GM03348 (cell line): ENCODE results near the gene SNAPIN.
A peak's percentile ranks its signal among the peaks of the same experiment; 100 is the strongest.
"Not testable (repeated sequence)": the region's sequence is repeated elsewhere in the genome, so short reads cannot be mapped to it uniquely, and the experiment has no call there.

Experiments
- DNase-seq: peaks from one replicate; pipeline ENCODE4 v3.0.0; 2012; ENCODE audit warnings: low spot score

SNAPIN gene

DNA sequence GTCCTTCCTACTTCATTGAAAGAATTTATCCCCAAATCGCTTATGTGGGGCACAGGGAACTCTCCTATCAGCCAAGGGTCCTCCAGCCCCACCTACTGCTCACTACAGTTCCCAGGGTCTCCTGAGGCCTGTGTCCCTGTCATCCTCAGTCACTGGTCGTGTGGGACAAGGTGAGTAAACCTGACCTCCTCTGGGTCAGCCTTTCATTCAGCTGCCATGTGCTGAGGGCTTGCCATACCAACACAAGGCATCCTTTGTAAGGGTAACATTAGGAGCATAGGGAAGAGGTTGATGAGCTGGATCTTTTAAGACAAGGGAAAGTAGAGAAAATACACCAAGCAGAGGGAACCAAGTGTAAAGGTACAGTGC is 11.2 kb upstream of the SNAPIN start:
- DNase-seq = no peak

DNA sequence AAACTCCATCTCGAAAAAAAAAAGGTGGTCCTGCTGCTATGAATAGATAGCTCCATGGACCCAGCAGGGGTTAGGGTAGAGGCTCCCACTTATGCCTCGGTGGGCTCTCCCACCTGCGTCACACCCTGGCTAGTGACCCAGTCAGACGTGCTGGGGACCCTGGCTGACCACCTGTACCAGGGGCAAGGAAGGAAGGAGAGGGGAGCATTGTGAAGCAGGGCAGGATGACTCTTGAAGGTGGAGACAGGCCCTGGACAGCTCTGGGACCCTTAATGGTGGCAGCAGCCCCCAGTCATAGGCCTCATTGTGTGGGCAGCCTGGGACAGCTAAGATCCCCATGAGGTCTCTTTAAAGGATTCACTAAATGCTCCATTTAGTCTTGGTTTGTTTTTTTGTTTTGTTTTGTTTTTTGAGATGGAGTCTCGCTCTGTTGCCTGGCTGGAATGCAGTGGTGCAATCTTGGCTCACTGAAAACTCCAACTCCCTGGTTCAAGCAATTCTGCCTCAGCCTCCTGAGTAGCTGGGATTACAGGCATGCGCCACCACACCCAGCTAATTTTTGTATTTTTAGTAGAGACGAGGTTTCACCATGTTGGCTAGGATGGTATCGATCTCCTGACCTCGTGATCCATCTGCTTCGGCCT is 10.4 kb upstream of the SNAPIN start:
- DNase-seq = no peak

DNA sequence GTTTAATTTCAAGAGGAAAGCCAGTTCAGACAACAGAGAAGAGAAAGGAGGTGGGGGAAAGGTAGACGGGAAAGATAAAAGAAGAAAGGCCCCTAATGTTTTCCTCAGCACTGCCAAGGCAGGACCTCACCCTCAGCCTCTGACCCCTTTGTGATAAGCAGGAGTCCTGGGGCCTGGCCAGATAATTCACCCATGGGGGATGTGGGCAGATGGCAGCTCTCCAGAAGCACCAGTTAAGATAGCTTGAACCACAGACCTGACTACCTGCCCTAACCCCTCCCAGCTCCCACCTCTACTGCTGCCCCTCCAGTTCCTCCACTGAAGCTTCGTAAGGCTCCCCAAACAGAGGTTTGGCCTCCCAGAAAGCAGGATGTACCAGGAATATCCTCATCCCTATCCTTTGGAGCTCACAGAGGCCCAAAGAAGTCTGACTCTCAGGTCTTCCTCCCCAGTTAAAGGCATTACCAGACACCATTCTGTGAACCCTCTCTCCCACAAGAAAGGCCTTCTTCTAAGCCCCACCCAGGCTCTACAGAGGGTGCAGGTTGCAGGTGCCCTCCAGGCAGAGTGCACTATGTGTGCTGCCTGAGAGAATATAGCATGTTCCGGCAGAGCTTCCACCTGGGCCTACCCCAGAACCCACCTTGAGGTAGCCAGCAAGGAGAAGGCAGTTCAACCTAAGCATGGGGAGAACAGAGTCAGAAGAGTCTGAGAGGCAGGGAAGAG is 9.2 kb upstream of the SNAPIN start:
- no peak for DNase-seq

DNA sequence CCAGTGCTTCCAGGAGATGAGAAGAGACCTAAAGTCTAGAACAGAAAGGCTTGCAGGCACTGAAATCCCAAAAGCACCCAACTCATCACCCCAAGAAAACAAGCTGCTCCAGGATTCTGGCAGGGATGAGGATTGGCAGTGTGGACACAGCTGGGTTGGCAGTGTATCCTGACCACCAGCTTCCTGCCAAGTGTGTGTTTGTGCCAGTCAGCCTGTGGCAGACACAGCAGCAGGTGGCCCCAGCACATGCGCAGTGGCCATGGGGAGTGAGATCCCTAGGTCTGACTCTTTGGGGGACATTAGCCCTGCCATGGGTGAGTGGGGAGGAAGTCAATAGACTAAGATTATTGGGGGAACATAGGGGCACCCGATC is 8.7 kb upstream of the SNAPIN start:
- DNase-seq = no peak

DNA sequence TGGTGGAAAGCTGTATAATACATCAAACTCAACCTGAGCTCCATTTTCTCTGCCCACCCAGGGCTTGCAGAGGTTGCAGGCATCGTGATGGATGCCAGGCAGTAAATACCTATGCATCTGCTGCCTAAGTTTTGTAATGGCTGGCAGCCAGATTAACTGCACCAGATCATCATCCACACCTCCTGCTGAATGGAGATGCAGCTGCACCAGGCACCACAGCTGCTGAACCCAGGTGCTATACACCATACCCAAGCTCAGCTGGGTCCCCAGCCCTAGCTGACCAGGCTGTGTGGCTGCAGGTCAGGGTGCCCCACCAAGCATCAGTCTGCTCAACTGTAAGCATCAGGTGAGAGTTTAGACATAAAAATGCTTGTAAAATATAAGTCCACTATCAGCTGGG is 6.7 kb upstream of the SNAPIN start:
- DNase-seq = no peak

DNA sequence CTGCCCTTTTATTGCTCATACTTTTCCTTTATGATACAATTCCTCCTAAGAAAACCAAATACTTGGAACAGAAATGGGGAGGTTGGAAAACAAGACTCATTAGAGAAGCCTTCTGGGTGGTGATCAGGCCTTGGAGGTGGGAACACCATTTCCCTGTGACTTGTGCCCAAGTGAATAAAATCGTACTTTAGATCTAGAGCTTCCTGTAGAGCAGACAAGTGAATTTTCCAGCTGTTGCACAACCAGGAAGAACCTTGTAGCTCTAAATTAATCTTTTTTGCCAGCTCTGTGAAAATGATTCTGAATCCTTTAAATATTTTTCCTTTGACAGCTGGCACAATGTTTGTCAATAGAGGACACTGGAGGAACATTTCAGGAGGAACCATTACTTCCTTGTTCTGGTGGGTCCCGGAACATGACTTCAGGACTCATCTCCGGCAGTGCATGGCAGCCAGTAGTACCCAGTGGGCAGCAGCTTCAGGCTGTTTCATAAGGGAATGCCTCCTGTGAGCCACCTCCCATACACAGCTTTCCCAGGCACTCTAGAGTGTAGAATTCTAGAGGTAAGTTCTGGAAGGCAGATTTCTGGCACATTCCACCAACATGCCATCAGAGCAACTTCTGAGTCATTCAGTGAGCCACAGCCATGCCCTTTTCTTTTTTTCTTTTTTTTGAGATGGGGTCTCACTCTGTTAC is 5.5 kb upstream of the SNAPIN start:
- peak; percentile 44 for DNase-seq

DNA sequence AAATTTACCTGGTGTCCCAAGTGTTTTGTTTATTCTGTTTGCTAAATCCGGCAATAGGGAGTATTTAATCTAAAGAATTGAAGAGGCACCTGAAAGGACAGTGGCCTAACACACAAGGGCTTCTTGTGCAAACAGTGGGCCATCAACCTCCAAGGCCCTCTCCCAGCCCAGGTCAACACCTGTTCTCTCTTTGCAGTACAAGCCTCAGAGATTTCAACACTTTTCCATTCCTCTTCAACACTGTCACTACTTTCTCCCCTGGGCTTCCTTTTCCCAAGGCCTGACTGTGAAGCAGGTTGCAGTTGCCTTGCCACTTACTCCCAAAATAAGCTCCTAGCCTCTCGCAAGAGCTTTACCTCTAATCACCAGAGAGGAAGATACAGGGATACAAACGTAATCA is 3.2 kb upstream of the SNAPIN start:
- no peak for DNase-seq

DNA sequence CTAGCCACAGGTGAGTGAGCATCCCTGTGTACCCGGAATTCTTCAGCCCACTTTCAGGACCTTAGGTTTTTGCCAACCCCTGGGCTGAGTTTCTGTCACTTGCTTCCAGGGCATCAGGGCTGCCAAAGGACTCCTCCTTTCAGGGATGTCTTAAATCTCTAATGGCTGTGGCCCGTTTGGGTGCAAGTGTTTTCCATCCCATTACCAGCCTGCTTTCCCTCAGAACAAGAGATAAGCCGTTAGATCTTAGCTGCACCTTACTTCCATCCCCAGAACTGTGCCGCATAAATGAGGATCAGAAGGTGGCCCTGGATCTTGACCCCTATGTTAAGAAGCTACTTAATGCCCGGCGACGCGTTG is 652 bp downstream of the SNAPIN start:
- DNase-seq = no peak

DNA sequence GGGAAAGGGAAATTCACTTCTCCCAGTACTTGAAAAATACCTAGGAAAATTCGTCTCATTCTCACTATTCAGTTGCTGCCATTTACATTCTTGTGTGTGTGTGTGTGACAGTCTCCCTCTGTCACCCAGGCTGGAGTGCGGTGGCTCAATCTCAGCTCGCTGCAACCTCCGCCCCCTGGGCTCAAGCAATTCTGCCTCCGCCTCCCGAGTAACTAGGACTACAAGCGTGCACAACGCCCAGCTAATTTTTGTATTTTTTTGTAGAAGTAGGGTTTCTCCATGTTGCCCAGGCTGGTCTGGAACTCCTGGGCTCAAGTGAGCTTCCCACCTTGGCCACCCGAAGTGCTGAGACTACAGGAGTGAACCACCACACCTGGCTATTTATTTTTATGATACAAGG is 1.2 kb downstream of the SNAPIN start:
- no peak for DNase-seq

DNA sequence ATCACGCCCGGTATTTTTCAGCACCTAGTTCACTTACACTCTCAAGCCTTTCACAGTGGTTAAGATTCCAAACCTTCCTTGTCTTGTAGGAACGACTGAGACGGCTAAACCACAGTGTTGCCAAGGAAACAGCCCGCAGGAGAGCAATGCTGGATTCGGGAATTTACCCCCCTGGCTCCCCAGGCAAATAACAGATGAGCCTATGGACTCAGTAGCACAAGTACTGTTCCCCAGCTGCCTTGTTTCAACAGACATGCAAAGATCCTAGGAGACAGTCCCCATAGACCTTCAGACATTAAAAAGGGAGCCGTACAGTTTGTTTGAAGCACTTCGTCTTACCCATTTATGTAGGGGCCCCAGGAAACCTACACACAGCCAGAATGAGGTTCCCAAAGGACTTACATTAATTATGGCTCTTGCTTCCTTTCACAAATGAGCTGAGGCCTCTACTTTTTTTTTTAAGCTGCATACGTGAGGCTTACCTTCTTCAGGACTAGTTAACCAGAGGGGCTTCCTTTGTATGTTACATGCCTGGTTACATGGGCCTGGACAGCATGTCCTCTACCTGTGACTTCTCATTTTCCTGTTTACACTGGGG is 2.7 kb downstream of the SNAPIN start:
- DNase-seq = no peak

DNA sequence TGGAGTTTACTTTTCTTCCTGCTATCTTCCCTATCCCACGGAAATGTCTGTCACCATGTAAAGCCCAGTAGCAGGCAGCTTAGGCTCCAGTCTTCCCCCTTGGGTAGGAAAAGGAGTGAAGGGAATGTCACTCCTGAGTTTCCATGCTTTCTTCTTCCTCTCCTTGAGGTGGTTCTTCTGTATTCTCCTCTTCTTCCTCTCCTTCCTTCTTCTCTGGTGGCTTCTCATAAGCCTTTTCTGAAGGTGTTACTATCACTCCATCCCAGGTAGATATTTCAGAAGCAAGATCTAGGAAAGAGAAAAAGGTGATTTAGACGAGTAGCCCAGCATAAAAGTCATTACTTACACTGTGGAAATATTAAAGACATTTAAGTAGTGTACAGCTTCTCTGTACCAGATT is 3.8 kb downstream of the SNAPIN start:
- no peak for DNase-seq

DNA sequence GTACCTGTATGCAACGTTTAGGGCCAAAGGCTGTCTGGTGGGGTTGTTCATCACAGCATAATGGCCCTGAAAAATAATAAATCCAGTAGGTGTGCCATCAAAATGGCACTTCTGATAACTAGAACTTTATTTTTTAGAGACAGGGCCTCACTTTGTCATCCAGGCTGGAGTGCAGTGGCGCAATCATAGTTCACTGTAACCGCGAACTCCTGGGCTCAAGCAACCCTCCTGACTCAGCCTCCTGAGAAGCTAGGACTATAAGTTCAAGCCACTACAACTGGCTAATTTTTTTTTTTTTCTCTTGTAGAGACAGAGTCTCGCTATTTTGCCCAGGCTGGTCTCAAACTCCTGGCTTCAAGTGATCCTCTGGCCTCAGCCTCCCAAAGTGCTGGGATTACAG is 4.7 kb downstream of the SNAPIN start:
- no peak for DNase-seq

DNA sequence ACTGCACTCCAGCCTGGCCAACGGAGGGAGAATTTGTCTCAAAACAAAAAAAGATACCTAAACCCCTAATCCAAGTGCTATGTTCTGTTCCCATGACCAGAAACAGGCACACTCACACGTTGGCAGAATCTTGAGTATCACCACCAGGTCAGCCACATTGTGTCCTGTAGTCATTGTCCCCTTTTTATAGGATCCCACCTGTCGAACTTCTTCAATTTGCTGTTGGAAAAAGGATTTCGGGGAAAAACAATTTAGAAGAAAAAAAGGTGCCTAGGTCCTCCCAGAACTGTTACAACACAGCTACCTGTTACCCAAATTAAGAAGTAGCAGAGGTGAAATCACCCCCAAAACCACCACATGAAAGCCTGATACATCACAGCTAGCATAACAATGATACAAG is 8.9 kb downstream of the SNAPIN start:
- no peak for DNase-seq

DNA sequence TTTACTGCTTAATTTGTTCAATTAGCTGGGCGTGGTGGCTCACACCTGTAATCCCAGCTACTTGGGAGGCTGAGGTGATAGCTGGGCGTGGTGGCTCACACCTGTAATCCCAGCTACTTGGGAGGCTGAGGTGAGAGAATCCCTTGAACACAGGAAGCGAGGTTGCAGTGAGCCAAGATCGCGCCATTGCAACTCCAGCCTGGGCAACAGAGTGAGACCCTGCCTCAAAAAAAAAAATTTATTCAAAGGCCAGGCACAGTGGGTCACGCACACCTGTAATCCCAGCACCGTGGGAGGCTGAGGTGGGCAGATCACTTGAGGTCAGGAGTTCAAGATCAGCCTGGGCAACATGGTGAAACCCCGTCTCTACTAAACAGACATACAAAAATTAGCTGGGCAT is 10.2 kb downstream of the SNAPIN start:
- DNase-seq = not testable (repeated sequence)

DNA sequence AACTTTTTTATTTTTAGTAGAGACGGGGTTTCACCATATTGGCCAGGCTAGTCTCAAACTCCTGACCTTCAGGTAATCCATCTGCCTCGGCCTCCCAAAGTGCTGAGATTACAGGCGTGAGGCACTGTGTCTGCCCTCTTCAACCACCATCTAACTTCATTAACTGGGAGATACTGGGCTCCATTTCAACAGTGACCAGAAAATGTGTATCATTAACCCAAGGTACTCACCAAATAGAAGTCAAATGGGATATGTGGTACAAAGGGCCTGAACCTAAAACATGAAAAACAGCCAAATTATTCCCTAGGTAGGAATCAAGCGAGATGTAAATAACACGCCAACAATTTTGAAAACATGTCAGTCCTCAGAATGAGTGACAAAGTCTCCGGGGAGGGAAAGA is 11.1 kb downstream of the SNAPIN start:
- no peak for DNase-seq

DNA sequence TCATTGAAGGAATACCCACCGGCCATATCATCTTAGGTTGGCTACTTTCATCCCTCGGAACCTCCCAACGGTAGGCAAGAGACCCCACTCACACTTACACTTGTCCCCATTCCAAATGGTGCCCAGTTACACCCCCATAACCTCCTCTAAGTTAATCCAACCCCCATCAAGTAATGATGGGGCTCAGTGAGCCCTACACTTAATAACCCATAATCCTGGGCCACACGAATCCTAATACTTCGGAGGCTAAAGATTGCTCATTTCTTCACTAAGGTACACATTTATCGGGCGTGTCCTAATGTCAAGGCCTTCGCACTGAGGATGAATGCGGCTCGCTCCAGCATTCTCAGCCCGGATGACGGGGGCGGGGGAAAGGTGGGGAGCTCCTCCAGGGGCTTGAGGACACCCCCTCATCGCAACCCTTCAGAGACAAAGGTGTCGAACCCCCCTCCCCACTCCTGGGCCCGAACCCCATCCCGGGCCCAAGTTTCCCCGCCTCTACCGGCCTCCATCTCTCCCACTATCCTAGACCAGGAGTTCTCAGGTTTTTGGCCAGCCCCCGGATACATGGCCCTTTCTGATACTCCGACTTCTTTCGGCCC is 11.9 kb downstream of the SNAPIN start:
- DNase-seq = no peak

DNA sequence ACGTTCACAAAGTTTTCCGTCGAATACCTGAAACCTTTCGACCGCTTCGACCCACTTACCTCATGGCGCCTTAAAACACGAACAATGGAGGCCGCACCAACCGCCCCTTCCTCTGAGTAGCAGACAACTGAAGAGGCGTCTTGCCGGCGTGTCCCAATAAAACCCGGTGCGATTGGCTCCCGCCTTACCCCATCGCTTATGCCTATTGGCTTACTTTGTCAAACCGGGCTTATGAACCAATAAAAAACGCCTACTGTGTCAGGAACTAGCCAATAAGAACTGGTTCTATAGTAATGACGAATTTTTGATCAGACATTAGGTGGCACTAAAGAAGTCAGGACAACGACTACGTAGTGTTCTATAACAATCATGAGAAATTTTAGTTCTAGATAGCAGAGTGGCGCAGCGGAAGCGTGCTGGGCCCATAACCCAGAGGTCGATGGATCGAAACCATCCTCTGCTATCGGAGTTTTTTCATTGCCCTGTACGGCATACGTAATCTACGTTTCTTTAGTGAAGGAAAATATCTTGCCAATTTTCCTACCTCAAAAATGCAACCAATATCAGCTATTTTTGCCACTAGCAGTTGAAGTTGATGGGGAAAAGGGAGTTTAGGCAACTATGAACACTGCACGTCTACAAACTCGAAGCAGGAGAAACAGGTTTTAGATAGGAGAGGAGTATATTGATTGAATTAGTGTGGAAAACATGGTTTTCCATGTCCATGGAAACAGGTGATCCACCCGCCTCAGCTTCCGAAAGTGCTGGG is 12.5 kb downstream of the SNAPIN start, which contains the start of gene ILF2:
ILF2 (minus strand) TSS at position 135 of the 769 bp plus-strand sequence; CDS start at position 64, 71 bp downstream.
- DNase-seq = peak; percentile 98

DNA sequence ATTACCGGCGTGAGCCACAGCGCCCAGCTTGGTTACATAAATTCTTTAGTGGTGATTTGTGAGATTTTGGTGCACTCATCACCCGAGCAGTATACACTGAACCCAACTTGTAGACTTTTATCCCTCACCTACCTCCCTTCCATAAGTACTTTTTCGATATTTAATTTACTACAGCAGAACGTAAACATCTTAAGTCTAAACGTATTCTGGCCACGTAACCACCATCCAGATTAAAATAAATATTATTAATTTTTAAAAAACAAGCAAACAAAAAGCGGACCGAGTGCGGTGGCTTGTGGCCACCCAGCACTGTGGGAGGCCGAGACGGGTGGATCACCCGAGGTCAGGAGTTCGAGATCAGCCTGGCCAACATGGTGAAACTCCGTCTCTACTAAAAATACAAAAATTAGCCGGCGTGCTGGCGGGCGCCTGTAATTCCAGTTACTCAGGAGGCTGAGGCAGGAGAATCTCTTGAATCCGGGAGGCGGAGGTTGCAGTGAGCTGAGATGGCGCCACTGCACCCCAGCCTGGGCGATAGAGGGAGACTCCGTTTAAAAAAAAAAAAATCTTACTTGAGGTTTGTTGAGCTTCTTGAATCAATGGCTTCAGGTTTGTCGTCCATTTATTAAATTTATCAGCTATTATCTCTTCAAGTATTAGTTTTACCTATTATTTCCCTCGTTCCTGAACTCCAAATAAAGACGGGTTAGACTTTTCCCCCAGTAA is 13.3 kb downstream of the SNAPIN start:
- DNase-seq = peak; percentile 24

DNA sequence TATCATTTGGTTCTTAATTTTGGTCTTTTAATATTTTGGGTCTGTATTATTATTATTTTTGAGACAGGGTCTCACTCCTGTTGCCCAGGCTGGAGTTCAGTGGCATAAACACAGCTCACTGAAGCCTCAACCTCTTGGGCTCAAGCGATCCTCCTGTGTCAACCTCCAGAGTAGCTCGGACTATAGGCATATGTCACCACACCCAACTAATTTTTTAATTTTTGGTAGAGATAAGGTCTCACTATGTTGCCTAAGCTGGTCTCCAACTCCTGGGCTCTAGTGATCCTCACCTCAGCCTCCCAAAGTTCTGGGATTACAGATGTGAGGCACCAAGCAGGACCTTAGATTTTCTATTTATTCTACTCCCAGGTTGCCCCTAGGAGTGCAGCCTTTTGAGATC is 15.0 kb downstream of the SNAPIN start:
- DNase-seq = no peak

DNA sequence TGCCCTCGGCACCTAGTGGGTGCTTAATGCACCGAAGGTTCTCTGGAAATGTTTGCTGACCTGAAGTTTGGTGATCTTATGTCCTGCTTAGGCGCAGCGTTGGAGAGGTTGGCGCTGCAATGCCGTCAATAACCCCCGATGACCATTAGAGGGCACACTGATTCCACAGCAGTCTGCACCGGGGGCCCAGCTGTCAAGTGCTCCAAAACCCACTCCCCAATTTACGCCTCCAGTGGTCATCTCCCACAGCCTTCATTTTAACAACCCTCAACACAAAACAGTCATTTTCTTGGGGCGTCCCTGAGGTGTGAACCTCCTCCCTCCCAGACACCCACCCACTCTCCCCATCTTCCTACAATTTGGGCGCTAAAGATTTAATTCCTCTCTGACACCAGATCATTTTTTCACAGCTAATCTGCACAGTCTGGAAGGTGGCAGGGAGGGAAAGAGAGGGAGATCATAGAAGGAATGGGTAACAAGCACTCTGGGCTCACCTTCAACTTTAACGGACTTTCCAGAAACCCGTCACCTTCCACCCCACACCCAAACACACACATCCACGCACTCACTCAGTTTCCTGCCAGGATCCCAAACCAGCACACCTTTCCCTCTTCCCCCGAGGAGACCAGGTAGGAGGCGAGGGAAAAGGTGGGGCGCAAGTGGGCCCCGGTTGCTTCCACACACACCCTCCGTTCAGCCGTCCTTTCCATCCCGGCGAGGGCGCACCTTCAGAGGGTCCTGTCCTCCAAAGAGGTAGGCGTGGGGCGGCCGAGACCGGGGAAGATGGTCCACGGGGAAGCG is 19.4 kb downstream of the SNAPIN start:
- peak; percentile 77 for DNase-seq
